Heart left ventricle (tissue), 13 donors: ENCODE results near the gene PARD3B.

ENCODE experiments used
- POLR2A ChIP-seq, 2 donors: fragments of 450-650 bp; IDR thresholded peaks; one replicate each; pipeline ENCODE4 v1.6.1; 2017; ENCODE audit warnings: antibody characterized with exemption in 2 of 2, mild to moderate bottlenecking in 2 of 2, moderate library complexity in 2 of 2
- TF ChIP-seq, protein P1 (sequence below), 12 donors: fragments of 200-600 bp; sonication (generic) in 4 of 12; IDR thresholded peaks; one replicate each; pipeline versions ENCODE4 v1.5.0 to v1.8.0; 2018 to 2022; ENCODE audit warnings: antibody characterized with exemption in 12 of 12, mild to moderate bottlenecking in 5 of 12
- donor health status: ischemic (EF 13 %, LVEDD 7.1; RV severe dilation, severe dysfunction).
- donor health status: DM: no; HTN: yes; CAD: no.
- donor health status: DM: no; HTN: no; CAD: no.
- donor health status: ischemic (EF 25% LVEDD 6.9; RV normal size, moderate dysfunction).
- donor health status: ischemic (EF 25% LVEDD 5.7; RV mildly dilated, moderate dysfunction).
- donor health status: ischemic (EF 35%, LVEDD 5.7; RV mildly dilated, moderate dysfunction).
- donor health status: nonischemic (EF 11% LVEDD 7.7; RV severe dilation, severe dysfunction).
- donor health status: DM: yes; HTN: yes; CAD: no.
- donor health status: PGD.
- donor health status: ischemic (EF 29% LVEDD 5.4; RV normal size, mild dysfunction).
- donor health status: nonischemic (EF 23%, LVEDD 6.1; RV moderate dilation, normal function).

GRCh38 chr2:205500951-205501350 lies 955.7 kb downstream of the PARD3B start:
- TF ChIP-seq, protein P1, sequence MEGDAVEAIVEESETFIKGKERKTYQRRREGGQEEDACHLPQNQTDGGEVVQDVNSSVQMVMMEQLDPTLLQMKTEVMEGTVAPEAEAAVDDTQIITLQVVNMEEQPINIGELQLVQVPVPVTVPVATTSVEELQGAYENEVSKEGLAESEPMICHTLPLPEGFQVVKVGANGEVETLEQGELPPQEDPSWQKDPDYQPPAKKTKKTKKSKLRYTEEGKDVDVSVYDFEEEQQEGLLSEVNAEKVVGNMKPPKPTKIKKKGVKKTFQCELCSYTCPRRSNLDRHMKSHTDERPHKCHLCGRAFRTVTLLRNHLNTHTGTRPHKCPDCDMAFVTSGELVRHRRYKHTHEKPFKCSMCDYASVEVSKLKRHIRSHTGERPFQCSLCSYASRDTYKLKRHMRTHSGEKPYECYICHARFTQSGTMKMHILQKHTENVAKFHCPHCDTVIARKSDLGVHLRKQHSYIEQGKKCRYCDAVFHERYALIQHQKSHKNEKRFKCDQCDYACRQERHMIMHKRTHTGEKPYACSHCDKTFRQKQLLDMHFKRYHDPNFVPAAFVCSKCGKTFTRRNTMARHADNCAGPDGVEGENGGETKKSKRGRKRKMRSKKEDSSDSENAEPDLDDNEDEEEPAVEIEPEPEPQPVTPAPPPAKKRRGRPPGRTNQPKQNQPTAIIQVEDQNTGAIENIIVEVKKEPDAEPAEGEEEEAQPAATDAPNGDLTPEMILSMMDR (IDR thresholded peaks at IDR 0.05): no peak
- TF ChIP-seq POLR2A (IDR thresholded peaks at IDR 0.05): no peak
